ENCODE data around the gene TMEM192.
"Not testable (repeated sequence)": the region's sequence is repeated elsewhere in the genome, so short reads cannot be mapped to it uniquely, and the experiment has no call there.

GRCh38 chr4:165084787-165085186 is 27.9 kb downstream of the TMEM192 start:
- TF ChIP-seq RAD21 (IDR thresholded peaks at IDR 0.05 in 1 of 2, conservative IDR thresholded peaks at IDR 0.05 in 1 of 2; ENCODE audit: low read depth in 2 of 2, low read length in 2 of 2); TEAD4 (IDR thresholded peaks at IDR 0.05; ENCODE audit: low read depth, low read length); EGR1 (IDR thresholded peaks at IDR 0.05; ENCODE audit: borderline replicate concordance, low read depth, low read length); MAX (IDR thresholded peaks at IDR 0.05); CTCF (IDR thresholded peaks at IDR 0.05; ENCODE audit: control extremely low read depth in 1 of 3, insufficient read depth in 1 of 3, low read depth in 1 of 3, low read length in 3 of 3); POLR2A (IDR thresholded peaks at IDR 0.05; ENCODE audit: control extremely low read depth in 1 of 2, low read depth in 2 of 2, low read length in 2 of 2); ATF2 (IDR thresholded peaks at IDR 0.05; ENCODE audit: low read length): not testable (repeated sequence)

All from H1 (cell line).